RPMI8226 (cell line): ENCODE data around the gene GMDS.

Experiments
- DNase-seq: peaks from one replicate; pipeline ENCODE4 v3.0.0-alpha.2; 2015

Gene GMDS

DNA sequence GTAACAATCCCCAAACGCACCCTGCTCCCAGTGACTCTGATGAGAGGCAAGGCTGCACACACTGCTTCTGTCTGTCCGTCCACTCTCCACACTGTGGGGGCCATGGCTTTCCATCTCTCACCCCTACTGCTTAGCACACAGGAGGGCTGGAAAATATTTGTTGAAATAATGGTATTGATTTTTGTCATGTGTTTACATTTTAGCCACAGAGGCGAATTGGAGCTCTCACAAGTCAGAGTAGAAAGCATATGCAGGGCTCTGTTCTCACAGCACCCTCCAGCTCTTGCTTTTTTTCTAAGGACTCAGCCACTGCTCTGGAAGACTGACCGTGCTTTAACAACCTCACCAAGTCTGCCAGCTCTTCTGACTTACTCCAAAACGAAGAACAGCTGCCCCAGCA lies 273.8 kb downstream of the GMDS start:
- no peak for DNase-seq

GRCh38 chr6:1970151-1970561 lies 275.2 kb downstream of the GMDS start:
- DNase-seq: no peak

GRCh38 chr6:1966713-1967112 lies 278.7 kb downstream of the GMDS start:
- DNase-seq: no peak

- no peak for DNase-seq
These were observed 279.7 kb downstream of the GMDS start for GRCh38 chr6:1965596-1966224.

DNA sequence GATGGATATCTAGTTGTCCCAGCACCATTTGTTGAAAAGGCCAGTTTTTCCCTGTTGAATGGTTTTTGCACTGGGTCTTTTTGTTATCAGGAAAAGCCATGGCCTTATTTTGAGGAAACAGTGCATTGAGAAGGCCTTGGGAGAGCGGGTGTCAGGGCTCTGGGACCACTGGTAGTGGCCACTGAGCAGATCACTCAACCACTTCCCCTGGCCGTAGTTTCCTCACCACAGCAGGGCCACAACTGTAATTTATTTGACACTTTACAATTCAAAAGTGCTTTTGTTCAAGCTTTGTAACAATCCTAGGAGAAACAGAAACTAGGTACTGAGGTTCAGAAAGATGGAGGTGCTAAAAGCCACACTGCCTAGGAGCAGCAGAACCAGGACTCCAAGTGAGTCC lies 281.8 kb downstream of the GMDS start:
- no peak for DNase-seq

DNA sequence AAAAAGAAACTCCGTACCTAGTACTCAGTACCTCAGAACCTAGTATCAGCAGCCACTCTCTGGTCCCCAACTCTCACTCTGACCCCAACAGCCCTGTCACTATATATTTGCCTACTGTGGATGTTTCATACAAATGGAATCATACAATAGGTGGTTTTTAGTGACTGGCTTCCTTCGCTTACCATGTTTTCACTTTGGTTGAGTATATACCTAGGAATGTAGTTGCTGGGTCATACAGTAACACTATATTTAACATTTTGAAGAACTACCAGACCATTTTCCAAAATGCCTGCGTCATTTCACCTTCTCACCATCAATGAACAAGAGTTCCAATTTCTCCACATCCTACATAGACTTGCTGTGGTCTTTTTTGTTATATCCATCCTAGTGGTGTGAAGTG lies 283.2 kb downstream of the GMDS start:
- no peak for DNase-seq

DNA sequence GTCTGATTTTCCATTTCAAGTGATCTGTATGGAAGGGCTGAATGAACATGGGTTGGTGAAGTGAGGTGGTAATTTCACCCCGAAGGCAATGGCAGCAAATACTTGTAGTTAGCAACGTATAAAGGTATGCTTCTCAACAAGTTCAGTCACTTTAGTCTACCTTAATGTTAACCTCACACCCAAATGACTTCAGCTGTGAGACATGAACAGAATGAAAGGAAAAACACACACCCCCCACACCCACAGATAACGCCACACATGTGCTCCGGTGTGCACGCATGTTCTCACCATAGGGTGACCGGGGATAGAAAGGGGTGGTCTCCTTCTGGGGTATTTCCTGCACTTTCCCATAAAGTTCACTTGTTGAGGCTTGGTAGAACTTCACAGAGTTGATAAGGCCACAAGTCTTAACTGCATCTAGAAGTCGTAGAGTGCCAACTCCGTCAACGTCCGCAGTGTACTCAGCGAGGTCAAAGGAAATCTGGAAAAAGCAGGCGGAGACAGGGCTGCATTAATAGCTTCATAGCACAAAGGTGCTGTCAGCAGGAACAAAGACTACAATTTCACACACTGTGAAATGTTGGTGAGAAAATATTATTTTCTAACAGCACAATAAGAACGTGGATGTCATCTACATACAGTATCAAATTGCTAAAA lies 284.8 kb downstream of the GMDS start:
- no peak for DNase-seq

- no peak for DNase-seq
These were observed 287.1 kb downstream of the GMDS start for GRCh38 chr6:1958257-1958656.

- DNase-seq: no peak
These were observed 287.7 kb downstream of the GMDS start for GRCh38 chr6:1957746-1958145.

DNA sequence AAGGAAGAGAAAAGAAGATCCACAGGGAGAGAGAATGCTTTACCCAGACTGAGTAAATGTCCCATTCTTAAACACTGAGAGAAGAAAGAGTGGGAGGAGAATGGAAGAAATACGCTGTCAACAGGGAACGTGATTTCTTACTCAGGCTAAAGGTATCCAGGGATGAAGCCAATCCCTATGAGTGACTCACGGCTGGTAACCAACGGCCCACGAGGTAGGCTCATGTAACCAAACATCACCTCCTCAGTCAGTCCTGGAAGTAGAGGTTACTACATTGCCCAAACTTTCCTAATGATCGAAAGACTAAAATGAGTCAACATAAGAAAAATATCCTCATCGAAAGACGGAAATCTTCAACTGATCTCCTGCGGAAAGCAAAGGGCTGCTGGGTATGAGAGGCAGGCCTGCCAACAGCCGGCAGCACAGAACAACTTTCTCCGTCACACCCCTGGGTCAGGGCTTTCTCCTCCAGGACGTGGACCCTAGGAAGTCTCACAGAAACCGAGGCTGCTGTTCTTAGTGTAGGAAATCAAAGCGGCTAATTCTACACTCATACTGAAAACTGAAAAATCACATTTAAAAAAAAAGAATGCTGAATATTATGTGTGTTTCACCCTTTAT lies 292.6 kb downstream of the GMDS start:
- no peak for DNase-seq

DNA sequence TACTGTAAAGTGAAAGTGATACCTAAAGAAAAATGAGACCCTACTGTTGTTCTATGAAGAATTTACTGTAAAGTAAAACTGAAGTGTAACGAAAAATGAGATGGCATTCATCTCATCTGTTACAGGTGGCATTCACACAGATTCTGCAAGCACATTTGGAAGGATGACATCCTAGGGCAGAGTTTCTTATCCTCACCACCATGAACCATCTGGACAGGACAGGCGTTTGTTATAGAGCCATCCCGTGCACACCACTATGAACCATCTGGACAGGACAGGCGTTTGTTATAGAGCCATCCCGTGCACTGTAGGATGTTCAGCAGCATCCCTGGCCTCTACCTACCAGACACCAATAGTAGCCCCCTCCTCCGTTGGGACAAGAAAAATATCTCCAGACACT lies 294.8 kb downstream of the GMDS start:
- no peak for DNase-seq

DNA sequence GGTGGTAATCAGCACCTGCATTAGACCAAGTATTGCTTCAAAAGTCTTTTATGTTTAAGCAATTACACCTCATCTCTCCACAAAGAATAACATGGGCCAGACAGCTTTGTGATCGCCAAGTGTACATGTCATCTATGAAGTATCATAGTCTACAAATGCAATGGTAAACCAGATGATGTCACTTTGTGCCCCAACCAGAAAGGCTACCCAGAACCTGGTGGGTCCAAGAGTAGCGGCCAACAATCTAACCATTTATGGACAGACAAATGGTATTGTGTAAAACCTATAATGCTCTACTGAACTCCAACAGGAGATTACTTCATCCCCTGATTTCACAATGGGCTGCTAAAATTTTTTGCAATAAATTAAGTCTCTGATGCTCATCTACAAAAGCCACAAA lies 295.9 kb downstream of the GMDS start:
- no peak for DNase-seq

DNA sequence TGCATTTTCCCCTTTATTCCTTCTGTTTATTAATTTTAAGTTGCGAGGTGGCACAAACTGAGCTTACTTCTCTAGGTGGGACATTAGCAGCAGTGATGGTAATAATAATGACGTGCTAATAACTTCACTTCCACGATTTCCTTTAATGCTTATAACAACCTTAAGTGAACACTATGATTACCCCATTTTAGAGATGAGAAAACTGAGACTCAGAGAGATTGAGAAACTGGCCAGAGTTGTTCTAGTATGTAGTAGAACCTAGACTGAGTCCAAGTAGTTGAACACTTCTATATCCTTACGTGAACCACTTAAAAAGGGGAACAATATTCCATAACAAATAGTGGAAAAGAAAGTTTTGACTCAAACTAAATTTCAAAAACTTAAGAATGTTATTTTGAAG lies 297.5 kb downstream of the GMDS start:
- DNase-seq: no peak

GRCh38 chr6:1946583-1946982 lies 298.8 kb downstream of the GMDS start:
- DNase-seq: no peak

DNA sequence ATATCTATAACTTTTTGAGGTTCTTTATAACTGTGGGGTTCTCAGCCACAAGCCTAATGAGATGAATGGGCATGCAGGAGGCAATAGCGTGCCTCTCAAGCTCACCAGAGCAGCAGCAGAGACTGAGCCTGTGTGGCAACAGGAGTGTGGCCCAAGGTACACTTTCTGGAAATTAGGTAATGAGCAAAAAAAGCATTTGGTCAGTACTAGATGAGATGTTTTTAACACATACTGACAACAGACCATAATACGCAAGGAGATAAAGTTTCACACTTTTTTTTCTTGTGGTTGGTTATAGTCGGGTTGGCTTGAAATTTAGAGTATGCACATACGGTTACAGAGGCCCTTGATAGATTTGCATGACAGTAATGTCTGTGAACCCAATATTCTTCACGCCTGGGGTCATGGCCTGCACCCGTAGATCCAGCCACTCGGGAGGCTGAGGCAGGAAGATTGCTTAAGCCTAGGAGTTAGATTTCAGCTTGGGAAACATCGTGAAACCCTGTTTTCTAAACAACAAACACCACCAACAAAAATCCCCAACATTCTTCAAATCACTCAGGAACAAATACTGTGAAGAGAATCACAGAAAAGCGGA lies 300.1 kb downstream of the GMDS start:
- DNase-seq: no peak

- DNase-seq: no peak
These were observed 302.6 kb downstream of the GMDS start for GRCh38 chr6:1942834-1943233.

- no peak for DNase-seq
These were observed 303.9 kb downstream of the GMDS start for GRCh38 chr6:1941534-1941933.

- DNase-seq: no peak
These were observed 305.0 kb downstream of the GMDS start for GRCh38 chr6:1940381-1940780.

DNA sequence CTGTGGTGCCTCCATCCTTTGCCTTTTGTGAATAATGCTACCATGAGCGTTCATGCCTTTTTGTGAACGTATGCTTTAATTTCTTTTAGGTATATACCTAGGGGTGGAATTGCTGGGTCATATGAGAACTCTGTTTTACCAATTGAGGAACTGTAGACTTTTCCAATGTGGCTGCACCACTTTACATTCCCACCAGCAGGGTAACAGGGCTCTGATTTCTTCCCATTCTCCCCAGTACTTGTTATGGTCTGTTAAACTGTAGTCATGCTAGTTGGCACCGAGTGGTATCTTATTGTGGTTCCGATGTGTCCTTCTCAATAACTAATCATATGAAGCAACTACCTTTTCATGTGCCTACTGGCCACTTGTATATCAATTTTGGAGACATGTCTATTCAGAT lies 312.1 kb downstream of the GMDS start:
- no peak for DNase-seq

DNA sequence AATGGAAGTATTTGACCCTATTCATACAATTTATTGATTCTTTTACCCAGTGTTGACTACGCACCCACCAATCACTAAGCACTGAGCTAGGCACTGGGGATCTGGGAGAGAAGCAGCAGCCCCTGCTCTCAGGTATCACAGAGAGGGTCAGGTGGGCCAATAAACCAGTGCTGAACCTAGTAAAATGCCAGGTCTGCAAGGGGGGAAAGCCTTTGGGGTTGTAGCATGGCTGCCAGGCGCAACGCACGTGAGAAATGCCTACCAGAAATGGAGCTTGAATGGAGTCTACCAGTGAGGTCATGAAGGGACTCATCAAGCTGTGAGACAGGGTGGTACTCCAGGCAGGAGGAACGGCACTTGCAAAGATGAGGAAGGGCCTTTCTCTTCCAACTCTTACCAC lies 313.6 kb downstream of the GMDS start:
- DNase-seq: no peak

- no peak for DNase-seq
These were observed 315.0 kb downstream of the GMDS start for GRCh38 chr6:1930356-1930755.

DNA sequence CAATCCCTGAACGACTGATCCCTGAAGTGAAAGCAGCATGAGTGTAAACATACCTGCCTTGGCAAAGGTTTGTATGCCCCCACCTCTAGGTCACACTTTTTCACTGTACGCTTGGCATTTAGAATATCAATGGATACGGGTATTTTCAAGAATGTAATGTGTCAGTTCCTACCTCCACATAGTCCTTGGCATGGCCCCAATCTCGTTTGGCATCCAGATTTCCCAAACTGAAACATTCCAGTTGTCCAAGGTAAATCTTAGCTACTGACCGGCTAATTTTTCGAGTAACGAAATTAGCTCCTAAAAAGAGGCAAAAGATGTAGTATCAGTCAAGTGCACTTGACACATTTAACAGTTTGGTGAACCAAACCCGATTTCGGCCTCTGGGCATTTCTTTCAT lies 315.5 kb downstream of the GMDS start:
- DNase-seq: no peak

DNA sequence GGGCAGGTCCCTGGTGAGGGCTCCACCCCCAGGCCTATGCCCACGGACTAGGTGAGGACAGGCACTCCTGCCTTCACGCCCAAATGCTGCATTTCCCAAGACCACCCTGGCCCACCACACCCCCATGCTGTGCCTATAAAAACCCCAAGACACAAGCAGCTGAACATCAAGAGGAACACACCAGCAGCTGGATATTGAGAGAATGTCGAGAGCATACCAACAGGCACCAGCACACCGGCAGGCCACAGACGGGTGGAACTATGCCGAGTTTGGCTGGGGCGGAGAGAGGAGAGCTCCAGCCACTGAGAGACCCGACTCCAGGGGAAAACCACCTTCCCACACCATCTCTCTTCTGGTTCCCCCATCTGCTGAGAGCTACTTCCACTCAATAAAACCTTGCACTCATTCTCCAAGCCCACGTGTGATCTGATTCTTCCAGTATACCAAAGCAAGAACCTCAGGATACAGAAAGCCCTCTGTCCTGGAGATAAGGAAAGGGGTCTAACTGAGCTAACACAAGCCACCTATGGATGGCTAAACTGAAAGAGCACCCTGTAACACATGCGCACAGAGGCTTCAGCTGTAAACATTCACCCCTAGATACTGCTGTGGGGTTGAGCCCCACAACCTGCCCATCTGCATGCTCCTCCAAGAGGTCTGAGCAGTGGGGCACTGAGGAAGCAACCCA lies 319.5 kb downstream of the GMDS start:
- DNase-seq: no peak

- DNase-seq: no peak
These were observed 322.0 kb downstream of the GMDS start for GRCh38 chr6:1923449-1923848.
